Measurements from ENCODE around the gene LYL1.
"Not testable (repeated sequence)": the region's sequence is repeated elsewhere in the genome, so short reads cannot be mapped to it uniquely, and the experiment has no call there.

The LYL1 gene

GRCh38 chr19:13102666-13103580 is at the start of gene LYL1:
Gene LYL1, minus strand, starts transcription at chr19:13102858. Its CDS starts 1,687 bp downstream, at chr19:13101171.
- DNase-seq (ENCODE audit: low read depth): no peak

GRCh38 chr19:13151605-13152355 is 49.1 kb upstream of the LYL1 start:
- peak; percentile 93 for DNase-seq (ENCODE audit: low read depth)

GRCh38 chr19:13150931-13151604 is 48.4 kb upstream of the LYL1 start:
- DNase-seq (ENCODE audit: low read depth): no peak

- DNase-seq (ENCODE audit: low read depth): peak; percentile 90
Observed at GRCh38 chr19:13150187-13150930, 47.7 kb upstream of the LYL1 start, which contains the start of the genes IER2 and STX10. Gene IER2, plus strand, starts transcription at chr19:13150411. Its CDS starts 2,776 bp downstream, at chr19:13153187. Gene STX10, minus strand, starts transcription at chr19:13150375. Its CDS starts 202 bp downstream, at chr19:13150173.

- DNase-seq (ENCODE audit: low read depth): no peak
Observed at GRCh38 chr19:13149628-13150186, 47.0 kb upstream of the LYL1 start.

GRCh38 chr19:13149173-13149627 is 46.5 kb upstream of the LYL1 start:
- DNase-seq (ENCODE audit: low read depth): not testable (repeated sequence)

- no peak for DNase-seq (ENCODE audit: low read depth)
Observed at GRCh38 chr19:13146763-13147563, 44.3 kb upstream of the LYL1 start.

GRCh38 chr19:13139633-13140311 is 37.1 kb upstream of the LYL1 start:
- no peak for DNase-seq (ENCODE audit: low read depth)

- DNase-seq (ENCODE audit: low read depth): no peak
Observed at GRCh38 chr19:13138916-13139198, 36.2 kb upstream of the LYL1 start.

- DNase-seq (ENCODE audit: low read depth): no peak
Observed at GRCh38 chr19:13138171-13138915, 35.7 kb upstream of the LYL1 start.

GRCh38 chr19:13137290-13137794 is 34.7 kb upstream of the LYL1 start:
- no peak for DNase-seq (ENCODE audit: low read depth)

GRCh38 chr19:13135068-13136062 is 32.7 kb upstream of the LYL1 start:
- no peak for DNase-seq (ENCODE audit: low read depth)

GRCh38 chr19:13134626-13135025 is 32.0 kb upstream of the LYL1 start:
- DNase-seq (ENCODE audit: low read depth): no peak

- no peak for DNase-seq (ENCODE audit: low read depth)
Observed at GRCh38 chr19:13133241-13133870, 30.7 kb upstream of the LYL1 start.

- DNase-seq (ENCODE audit: low read depth): peak; percentile 40
Observed at GRCh38 chr19:13132471-13133180, 30.0 kb upstream of the LYL1 start.

GRCh38 chr19:13130886-13131490 is 28.3 kb upstream of the LYL1 start:
- no peak for DNase-seq (ENCODE audit: low read depth)

Measured in activated T-helper 9 cell treated with anti-CD3 and anti-CD28 coated beads, Interleukin-2, amount 50 U/mL, for 16 hours (primary cell).